GM12891 (cell line): ENCODE data around the gene FUT2.

Experiments used
- DNase-seq: peaks from one replicate; pipeline ENCODE4 v3.0.0; 2011; ENCODE audit warnings: low spot score; ENCODE audit not compliant: insufficient read length
- FAIRE-seq: peaks from 2 replicates; lab custom pipeline; 2011; peaks lifted over from hg19 to GRCh38; lab: Jason Lieb, UNC
- PAX5 ChIP-seq: IDR thresholded peaks from 2 replicates; pipeline ENCODE4 v1.6.1; 2011; ENCODE audit warnings: low read length, moderate library complexity, mild to moderate bottlenecking; ENCODE audit not compliant: insufficient read depth, severe bottlenecking
- POLR2A ChIP-seq: IDR thresholded peaks from 2 replicates; pipeline ENCODE4 v1.6.1; 2011; ENCODE audit warnings: low read depth, low read length, control low read depth
- POLR2AphosphoS5 ChIP-seq: IDR thresholded peaks from 2 replicates; pipeline ENCODE4 v1.6.1; 2011; ENCODE audit warnings: low read depth, low read length, control low read depth
- POU2F2 ChIP-seq: IDR thresholded peaks from 2 replicates; pipeline ENCODE4 v1.6.1; 2011; ENCODE audit warnings: low read depth, mild to moderate bottlenecking, control low read depth, low read length, moderate library complexity
- SPI1 ChIP-seq: IDR thresholded peaks from 2 replicates; pipeline ENCODE4 v1.6.1; 2011; ENCODE audit warnings: low read depth, low read length, control low read depth
- TAF1 ChIP-seq: IDR thresholded peaks from 2 replicates; pipeline ENCODE4 v1.6.1; 2011; ENCODE audit warnings: low read depth, low read length, control low read depth

The FUT2 gene

GRCh38 chr19:48750771-48751504 is 55.2 kb downstream of the FUT2 start:
- TF ChIP-seq SPI1, result no peak
- TF ChIP-seq POU2F2, result no peak
- no peak for TF ChIP-seq POLR2A
- TF ChIP-seq TAF1, result no peak
- TF ChIP-seq PAX5, result no peak
- no peak for TF ChIP-seq POLR2AphosphoS5
- DNase-seq, result no peak
- FAIRE-seq, result no peak

DNA sequence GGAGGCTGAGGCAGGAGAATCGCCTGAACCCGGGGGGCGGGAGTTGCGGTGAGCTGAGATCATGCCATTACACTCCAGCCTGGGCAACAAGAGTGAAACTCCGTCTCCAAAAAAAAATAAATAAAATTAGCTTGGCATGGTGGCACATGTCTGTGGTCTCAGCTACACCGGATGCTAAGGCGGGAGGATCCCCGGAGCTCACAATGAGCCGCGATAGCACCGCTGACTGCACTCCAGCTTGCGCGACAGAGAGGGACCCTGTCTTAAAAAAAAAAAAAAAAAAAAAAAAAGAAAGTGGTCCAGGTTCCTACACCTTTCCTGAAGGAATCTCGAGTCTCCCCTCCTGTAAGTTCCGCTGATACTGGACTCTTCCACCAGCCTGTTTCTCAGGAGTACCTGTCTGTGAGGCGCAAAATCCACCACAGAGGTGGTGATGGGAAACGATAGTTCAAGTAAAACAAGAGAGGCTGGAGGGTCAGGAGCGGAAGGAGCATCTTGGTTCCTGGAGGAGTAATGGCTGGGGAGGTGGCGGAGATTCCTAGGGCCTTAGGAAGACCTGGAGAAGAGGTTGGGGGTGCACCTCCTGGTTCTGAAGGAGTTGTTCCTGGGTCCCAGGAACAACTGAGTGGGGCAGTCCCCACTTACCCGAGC is 56.2 kb downstream of the FUT2 start:
- TF ChIP-seq PAX5 (no peak), POLR2A (no peak), POU2F2 (no peak), TAF1 (no peak), SPI1 (no peak), POLR2AphosphoS5 (no peak)
- FAIRE-seq (no peak), DNase-seq (no peak)

DNA sequence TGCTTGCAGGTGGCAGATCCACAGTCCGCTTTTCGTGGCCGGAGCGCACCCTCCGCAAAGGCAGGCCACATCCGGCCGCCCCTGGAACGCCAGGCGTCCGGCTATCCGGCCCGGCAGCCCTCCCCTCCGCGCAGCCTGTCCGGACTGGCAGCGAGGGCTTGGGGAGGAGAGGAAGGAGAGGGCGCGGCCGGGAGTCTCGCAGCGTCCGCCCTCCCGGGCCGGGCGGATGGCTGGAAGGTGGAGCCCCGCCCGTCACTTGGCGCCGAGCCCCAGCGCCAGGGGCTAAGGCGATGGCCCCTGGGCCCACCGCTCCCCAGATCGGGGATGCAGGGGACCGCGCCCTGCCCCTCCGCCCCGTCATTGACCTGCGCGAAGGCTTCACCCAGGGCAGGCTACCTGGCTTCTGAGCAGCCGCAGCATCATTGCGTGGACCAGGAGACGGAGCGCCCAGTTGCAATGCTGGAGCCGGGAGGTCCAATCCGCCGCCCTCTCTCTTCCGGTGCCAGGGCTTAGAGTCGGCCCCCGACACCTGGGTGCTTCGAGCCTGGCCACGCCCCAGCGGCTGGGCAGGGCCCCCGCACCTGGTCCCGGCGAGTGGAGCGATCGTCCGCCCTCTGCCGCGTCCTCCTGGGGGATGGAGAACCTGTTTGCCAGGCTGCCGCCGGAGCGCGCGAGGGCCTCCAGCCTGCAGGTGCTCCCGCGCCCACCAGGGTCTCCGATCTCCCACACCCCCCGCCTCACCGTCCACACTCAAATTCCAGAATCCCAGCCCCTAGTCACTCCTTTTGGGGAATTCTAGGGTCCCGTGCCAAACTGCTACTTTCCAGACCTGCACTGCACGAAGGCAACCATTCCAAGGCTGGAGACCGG is 57.0 kb downstream of the FUT2 start, which contains the start of gene FUT1:
Gene FUT1 (minus strand): TSS at position 146 of the 870 bp plus-strand sequence. CDS start 1,360 bp downstream, outside the sequence.
- DNase-seq, result no peak
- FAIRE-seq, result no peak
- TF ChIP-seq TAF1 (no peak), SPI1 (no peak), POLR2A (no peak), PAX5 (no peak), POU2F2 (no peak), POLR2AphosphoS5 (no peak)

- no peak for DNase-seq
- TF ChIP-seq TAF1 (no peak), POU2F2 (no peak), SPI1 (no peak), POLR2A (no peak), PAX5 (no peak)
- FAIRE-seq, result no peak
Observed at GRCh38 chr19:48755084-48755641, 59.4 kb downstream of the FUT2 start, which contains the start of gene FGF21. TSS of gene FGF21 (plus strand) at chr19:48755524. CDS start at chr19:48756237, 713 bp downstream.
